Measurements from ENCODE around the gene S100A4.
"Not testable (repeated sequence)": the region's sequence is repeated elsewhere in the genome, so short reads cannot be mapped to it uniquely, and the experiment has no call there.

Gene S100A4

DNA sequence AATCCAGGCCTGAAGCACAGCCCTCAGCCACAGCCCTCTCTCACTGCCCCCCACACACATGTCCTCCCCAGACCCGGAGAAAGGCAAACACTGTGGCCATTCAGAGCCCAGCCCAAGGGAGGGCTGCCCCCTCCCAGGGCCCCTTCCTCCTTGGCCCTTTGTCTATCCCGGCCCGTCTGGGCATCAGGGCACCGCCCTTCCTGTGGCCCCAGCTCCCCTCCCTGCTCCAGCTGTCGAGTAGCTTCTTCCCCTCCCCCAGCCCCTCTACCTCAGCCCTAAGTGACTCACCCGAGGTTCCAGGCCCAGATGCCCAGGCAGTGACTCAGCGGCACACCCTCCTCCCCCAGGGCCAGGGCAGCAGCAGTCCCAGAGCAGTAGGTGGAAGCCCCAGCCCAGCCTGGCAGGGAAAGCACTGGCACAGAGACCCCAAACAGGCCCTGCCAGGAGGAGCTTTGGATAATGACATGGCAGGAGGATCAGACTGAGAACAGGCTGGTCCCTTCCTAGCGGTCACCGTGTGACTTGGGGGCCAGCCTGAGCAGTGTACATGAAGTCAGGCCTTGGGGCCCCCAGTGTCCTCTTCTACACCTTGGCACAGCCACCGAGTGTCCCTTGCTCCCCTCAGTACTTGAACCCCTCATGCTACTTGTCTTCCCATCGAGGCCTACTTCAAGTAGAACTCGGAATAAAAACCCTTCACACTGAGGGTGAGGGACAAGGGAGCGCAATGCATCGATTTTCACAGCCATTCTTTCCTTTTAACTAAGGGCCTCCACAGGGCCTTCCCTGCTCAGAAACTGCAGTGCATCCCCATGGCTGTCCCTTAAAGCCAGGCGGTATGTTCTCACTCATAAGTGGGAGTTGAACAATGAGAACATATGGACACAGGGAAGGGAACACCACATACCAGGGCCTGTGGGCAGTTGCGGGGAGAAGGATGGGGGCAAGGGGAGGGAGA, 21.1 kb upstream of the S100A4 start:
- DNase-seq = peak; percentile 89

DNA sequence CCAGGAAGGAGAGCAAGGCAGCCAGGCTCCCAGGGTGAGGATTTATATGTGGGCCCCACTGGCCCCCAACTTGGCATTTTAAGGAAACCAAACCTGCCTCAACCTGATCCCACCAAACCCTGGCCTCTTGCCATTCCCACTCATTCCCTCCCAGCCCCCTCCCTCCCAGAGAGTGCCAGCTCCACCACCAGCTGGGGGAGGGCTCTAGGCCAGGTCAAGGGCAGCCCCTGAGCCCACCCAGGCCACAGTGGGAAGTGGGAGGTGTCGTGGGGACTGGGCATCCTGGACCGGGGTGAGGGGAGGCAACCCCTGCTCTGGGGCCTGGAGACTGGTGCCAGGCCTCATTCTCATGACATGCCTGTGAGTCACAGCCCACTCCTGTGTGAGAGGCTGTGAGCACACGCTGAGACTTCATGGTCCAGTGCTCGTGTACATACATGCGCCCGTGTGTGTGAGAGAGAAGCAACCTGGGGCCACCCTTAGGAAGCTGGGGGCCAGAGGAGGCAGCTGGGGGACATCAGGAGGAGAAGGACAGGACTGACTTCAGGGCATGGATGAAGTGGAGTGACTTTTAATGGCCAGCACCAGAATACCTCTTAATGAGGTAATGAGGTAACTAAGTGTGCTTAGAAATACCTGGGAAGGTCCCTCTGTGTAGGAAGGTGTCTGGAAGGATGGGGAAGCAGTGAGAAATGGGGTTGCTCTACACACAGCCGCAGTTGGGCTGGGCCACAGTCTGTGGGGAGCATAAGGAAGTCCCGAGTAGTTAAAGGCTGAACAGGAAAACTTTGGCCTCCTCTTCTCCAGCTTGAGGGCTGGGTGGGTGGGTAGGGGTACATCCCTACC, 20.1 kb upstream of the S100A4 start, which contains the start of gene S100A2:
Gene S100A2, minus strand, starts transcription at position 316 of the 846 bp plus-strand sequence. CDS start 1,967 bp downstream, outside the sequence.
- DNase-seq = peak; percentile 79

DNA sequence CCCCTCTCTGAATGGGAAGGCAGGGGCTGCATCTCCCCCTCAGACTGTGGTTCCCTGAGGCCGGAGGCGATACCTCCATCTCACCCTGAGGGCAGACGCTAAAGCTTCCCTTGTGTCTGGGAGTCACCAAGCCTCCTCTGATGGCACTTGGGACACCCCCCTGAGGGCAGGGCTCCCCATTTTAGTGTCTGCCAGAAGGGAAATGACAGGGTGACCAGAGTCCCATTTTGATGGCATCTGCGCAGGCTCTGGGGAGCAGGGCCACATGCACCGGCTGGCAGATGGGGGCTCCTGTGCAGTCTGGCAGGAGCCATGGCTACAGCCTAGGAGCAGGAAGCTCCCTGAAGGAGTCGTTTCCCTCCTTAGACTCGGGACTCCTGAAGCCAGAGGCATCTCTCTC, 18.4 kb upstream of the S100A4 start:
- DNase-seq = no peak

DNA sequence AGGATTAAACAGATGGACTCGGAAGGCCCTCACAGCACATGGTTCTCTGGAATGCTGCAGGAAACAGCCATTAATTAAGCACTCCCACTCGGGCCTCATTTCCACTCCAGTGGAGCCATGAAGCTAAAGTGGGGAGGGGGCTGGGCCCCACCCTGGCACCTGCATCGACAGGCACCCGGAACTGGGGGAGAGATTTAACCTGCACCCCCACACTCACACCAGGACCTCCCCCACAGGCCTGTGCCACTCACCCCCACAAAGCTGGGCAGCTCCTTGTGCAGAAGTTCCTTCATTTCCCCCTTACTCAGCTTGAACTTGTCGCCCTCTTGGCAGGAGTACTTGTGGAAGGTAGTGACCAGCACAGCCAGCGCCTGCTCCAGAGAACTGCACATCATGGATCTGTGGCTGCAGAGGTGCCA, 17.9 kb upstream of the S100A4 start:
- no peak for DNase-seq

DNA sequence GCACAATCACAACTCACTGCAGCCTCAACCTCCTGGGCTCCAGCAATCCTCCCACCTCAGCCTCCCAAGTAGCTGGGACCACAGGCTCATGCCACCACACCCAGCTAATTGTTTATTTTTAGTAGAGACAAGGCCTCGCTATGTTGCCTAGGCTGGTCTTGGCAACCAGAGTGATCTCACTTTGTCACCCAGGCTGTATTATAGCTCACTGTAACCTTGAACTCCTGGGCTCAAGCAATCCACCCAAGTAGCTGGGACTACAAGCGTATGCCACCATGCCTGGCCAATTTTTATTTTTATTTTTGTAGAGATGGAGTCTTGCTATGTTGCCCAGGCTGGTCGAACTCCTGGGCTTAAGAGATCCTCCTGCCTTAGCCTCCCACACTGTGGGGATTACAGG, 16.4 kb upstream of the S100A4 start:
- DNase-seq = not testable (repeated sequence)

DNA sequence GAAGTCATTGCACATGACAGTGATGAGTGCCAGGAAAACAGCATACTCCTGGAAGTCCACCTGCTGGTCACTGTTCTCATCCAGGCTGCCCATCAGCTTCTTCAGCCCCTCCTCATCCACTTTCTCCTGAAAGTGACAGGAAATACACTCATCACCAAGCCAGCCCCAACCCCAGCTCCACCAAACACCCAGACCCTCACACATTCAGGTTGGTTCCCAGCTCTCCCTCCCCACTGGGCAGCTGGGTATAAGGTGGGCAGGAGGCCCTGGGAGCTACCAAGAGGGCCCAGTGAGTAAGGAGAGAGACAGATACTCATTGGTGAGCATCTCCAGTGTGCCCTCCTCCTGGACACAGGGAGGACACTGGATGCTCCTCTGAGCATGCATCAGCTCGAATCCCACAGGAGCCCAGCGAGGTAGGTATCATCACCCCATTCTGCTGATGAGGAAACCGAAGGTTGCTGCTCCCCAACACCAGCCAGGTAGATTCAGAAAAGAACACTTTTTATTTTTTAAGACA, 15.9 kb upstream of the S100A4 start:
- DNase-seq = no peak

DNA sequence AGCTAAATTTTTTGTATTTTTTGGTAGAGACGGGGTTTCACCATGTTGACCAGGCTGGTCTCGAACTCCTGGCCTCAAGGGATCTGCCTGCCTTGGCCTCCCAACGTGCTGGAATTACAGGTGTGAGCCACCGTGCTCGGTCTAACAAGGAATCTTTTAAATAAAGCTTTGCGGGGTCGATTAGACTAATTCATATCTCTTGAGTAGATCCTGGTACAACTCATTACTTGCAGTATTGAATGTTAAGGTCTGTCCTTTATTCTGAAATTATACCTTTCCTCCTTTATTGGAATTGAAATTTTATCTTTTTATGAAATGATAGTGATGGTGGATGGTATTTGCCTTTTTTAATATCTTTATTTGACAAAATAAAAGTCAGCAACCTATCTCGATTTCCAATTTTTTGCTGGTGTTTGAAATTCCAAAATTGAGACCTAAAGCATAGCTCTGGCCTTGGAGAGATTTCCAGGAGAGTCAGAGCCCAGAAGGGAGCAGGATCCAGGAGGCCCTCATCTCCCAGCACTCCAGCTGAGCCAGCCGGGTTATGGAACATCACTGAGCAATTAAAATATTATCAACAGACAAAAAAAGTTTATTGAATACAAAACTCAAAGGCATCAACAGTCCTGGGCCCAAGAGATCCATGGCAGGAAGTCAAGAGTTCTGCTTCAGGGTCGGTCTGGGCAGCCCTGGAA, 15.3 kb upstream of the S100A4 start:
- DNase-seq = no peak

DNA sequence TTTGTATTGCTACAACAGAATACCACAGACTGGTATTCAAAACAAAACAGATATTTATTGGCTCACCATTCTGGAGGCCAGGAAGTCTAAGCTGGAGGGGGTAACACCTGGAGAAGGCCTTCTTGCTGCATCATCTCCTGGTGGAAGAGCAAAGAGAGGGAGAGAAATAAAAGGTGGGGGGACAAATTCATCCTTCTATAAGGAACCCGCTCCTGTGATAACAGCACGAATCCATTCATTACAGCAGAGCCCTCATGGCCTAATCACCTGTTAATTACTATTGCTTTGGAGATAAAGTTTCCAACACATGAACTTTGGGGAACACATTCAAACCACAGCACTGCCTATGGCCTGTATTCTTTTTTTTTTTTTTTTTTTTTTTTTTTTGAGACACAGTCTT, 14.6 kb upstream of the S100A4 start:
- DNase-seq = no peak

DNA sequence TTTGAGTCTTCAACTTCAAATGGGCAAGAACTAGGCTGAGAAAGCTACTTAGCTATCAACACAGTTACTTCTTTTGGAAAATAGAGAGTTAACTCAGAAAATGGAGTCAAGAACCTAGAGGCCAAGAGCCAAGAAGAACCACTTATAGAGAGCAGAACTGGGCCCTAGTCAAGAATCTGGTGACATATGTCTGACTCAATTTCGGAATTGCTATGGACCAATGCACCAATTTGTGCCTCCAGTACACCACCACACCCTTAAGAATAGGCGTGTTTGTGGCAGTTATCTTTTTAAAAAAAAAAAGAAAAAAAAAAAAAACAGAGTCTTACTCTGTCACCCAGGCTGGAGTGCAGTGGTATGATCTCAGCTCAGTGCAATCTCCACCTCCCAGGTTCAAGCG, 12.3 kb upstream of the S100A4 start:
- no peak for DNase-seq

DNA sequence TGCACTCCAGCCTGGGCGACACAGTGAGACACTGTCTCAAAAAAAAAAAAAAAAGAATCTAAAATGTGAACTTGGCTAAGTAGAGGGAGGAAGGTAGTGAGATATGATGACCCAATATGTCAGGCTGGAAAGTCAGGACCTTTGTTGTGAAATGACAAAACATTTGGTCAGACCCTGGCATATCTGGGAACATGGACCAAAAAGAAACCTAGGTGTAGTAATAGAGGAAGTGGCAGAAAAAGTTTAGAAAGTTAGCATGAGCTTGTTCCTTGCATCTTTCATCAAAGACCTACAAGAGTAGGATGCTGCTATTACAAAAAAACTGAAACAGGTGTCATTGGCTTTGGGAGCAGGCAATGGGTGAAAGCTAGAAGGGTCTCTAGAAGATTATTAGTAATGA, 10.7 kb upstream of the S100A4 start:
- DNase-seq = no peak

DNA sequence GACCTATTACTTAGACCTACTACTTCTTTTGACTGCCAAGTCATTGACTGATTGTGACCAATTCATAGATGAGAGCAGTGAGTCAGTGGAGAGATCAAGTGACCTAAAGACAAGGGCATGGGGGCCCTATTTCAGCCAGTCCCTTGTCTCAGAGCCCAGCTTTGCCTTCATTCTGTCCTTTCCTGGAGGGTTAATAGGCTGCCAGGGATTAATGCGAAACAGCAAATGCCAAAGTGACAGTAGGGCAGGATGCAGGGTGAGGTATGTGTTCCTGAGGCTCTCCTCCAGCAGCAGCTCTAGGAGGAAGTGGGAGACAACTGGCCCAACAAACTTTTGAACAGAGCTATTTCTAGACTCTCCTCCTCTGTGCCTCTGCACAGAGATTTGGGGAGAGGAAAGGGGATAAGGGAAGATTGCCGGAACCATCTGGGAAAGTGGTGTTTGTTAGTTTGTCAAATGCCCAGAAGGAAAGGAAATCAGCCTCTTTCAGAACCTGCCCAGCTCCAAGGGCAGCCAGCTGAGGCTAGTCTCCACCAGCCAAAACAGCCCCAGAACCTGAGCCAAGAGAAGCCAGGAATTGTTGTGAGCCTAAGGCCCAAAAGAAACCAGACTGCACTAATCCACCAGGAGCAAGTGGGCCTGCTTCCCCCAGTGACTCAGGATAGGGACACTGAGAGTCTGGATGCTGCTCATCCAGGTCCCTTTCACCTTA, 8.4 kb upstream of the S100A4 start:
- DNase-seq = no peak

DNA sequence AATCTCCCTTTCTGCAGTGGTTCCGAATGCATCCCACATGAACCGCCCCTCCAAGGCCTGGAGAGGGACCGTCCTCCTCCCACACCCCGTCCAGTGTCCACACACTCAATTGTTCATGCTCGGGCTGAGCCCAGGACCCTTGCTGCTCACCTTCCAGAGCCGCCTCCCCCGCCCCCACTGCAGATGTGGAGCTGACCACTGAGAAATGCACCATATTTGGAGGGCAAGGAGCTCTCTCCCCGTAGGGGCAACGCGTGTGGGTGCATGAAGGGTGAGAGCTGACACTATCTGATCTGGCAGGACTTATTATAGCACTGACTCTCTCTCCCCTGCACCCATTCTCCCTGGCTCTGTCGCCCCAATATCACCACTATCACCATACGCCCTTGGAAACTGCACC, 7.5 kb upstream of the S100A4 start:
- DNase-seq = no peak

DNA sequence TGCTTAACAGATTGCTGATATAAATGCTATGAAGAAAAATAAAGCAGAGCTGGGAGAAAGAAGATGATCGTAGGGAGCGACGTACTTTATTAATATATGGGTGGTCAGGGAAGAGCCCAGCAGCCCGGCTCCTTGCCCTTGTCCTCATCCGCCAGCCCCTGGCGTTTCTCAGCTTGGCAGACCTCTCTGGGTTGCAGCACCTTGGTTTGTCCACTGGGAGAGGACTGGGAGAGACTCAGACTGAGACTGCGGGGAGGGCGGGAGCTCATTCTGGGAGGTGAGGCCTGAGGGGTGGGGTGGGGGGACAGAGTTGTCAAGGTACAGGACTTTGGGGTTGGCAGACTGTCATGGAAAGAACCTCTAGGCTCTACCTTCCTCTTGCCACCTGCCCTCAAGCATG, 6.7 kb upstream of the S100A4 start:
- DNase-seq = no peak

DNA sequence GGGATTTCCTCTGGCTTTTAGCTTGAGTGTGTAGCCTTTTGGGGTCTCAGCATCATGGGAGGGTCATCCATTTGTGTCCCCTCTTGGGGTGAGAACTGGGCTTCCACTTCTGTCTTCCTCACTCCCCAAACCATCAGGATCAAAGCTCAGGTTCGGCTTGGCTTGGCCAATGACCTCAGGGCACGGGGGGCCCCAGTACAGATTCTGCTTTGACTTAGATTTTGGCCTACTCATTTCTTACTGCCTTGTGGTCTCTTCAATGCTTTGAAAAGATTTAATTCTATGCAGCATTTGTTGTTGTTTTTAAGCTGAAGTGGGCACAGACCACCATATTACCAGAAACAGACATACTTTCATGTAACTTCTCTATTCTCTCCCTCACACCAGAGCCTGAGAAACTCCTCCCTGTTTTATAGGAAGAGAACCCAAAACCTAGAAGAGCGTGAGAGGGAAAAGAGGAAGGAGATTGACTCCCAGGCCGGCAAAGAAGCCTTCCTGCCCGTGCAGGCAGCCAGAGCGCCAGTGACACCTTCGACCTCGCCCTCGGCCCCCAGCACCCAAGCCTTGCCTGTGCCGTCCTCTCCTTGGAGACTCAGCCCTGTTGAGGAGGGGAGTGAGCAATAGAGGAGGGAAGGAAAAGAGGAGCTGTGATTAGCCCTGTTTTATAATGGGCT, 5.4 kb upstream of the S100A4 start:
- DNase-seq = no peak

DNA sequence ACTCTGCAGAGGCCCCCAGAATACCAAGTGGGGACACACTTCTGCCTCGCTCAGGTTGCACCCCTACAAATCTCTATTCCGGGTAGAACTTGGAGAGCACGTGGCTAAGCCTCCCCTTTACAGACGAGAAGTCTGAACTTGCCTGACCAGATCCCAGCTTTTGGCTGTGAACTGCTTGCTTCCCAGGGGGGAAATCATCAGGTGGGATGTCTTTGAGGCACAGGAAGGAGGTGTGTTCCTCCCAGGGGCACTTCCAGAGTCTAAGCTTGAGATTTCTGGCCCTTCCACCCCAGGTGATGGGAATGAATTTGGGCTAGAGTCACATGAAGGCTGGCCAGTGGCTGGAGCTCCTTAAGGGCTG, 4.8 kb upstream of the S100A4 start:
- DNase-seq = no peak

DNA sequence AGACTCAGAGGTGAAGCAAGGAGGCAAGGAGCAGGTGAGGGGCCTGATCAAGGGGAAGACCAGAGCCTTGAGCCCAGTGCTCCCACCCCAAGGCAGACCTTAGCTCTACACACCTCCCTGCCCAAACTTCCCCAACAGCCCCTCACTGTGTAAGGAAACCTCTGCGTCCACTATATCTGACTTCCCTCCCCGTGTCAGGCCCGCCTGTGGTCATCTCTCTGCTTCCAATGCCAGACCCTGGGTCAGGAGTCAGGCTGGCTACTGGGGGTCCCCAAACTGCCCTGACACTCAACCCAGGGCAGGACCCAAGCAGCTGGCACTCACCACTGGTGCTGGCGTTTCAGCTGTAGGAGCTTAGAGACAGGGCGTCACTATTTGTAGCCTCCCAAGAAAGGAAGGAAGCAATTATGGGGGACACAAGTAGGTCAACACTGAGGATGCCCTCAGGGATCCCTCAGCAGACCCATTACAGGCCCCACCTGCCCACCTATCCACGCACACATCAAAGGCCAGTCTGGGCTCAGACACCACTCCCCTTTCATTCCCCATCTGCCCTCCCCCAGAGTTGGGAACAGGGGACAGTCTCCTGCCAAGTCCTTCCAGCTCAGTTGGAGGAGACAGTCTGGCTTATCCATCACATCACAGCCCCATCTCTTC, 4.3 kb upstream of the S100A4 start:
- DNase-seq = no peak

DNA sequence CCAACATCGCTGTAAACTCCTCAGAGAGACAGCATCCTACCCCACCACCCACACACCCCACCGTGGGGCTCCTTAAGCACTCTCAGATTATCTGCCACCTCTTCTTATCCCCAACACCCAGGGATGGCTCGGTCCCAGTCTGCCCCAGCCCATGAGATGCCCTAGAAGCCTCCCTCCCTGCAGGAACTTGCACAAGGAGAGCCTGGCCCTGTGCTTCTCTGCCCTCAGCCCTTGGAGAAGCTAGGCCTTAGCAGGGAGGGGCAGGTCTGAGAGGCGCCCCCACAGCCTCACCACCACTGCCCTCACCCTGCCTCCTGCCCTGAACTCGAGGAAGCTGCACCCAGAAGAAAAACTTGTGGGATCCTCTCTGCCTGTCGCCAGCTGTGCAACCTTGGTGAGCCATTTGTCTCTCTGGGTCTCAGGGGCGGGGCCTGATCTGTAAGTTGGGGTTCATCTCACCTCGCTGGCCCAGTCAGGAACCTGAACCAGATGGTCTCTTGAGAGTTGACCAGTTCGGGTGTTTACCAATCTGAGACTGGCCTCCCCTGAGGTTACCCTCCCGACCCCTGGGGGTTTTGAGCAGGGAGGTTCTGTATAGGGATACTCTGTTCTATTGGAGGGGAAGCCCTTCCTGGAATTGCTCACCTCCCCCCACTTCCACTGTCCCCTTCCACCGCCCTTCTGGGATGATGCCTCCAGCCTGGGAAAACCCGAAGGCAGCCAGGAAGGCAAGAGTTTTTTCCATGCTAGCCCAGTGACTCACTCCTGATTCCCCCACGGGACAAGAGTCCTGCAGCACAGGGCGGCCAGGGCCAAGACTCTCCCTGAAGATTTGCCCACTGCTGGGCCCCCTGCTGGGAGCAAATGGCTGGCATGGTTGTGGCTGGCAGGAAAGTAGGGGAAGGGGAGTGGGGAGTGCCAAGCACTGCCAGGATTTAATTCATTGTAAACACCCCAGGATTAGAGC, 3.4 kb upstream of the S100A4 start, which contains the start of gene S100A3:
Gene S100A3, minus strand, starts transcription at position 537 of the 967 bp plus-strand sequence. CDS start 773 bp downstream, outside the sequence.
- no peak for DNase-seq

DNA sequence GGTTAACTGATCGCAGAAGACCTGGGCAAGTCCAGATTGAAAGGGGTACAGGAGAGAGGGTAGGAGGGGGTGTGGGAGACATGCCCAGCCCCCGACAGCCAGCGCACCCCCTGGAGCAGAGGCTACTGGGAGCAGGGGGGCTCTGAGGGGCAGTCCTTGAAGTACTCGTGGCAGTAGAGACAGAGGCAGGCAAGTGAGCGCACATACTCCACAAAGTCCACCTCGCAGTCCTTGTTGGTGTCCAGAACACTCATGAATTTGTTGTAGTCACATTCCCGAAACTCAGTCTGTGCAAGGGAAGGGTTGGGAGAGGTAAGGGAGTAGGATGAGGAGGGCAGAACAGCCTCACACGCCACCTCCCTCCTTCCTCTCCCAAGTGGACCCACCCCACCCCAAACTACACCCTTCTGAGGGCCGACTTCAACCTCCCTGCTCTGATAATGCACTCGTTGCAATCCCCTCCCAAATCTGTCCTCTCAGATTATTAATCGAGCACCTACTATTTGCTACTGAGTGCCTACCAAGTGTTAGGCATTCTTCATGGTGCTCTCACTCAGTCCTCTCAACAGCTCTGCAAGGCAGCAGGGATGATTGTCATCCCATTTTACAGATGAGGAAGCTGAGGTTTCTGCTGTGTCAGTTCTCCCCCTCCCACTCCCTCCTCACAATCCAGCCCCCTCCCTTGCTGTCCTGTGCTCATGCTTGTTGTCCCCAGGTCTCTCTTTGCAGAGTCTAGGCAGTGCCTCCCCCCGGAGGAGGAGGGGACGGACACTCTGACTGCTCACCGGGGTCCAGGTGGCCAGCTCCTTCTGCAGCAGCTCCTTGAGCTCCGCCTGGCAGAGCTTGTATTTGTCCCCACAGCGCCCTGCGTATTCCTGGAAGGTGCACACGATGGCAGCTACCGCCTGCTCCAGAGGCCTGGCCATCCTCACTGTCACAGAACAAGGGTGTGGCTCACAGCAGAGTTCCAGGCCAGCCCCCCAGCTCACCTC, 2.2 kb upstream of the S100A4 start:
- DNase-seq = no peak

Measured in activated CD8-positive, alpha-beta memory T cell treated with anti-CD3 and anti-CD28 coated beads, Interleukin-2, amount 50 U/mL, for 48 hours (primary cell).